ENCODE results near the gene GNG14. TPM values are rescaled to one million over a fixed set of nuclear protein-coding genes. Genes with fewer than 3 reads are reported as not detected.

Gene GNG14
- total RNA-seq, 4 donors from 2014 or later: not detected

- no peaks in the 10 kb centered on the region for H3K27me3 ChIP-seq
- no peak for TF ChIP-seq POLR2A (IDR thresholded peaks at IDR 0.05)
- no peak for TF ChIP-seq POLR2AphosphoS5 (IDR thresholded peaks at IDR 0.05)
- no peak for TF ChIP-seq EP300 (IDR thresholded peaks at IDR 0.05)
- no peak for TF ChIP-seq CTCF (IDR thresholded peaks at IDR 0.05)
- H3K9me3 ChIP-seq: no peaks in the 10 kb centered on the region
- DNase-seq (ENCODE audit: low spot score in 2 of 2): no peak
- no peak overlapping the region for H3K4me3 ChIP-seq
- H3K36me3 ChIP-seq: peaks cover 99% of the 10 kb centered on the region
- no peaks in the 10 kb centered on the region for H3K4me1 ChIP-seq
- 97% methylated on average over 12 of the region's 13 CpGs for WGBS
- H3K27ac ChIP-seq: no peak overlapping the region
These were observed 17.4 kb downstream of the GNG14 start for GRCh38 chr19:12705169-12705568.

- Histone ChIP-seq H3K27me3 (no peaks in the 10 kb centered on the region), H3K9me3 (no peaks in the 10 kb centered on the region), H3K27ac (no peak overlapping the region), H3K36me3 (peaks cover 99% of the 10 kb centered on the region), H3K4me1 (no peaks in the 10 kb centered on the region), H3K4me3 (no peak overlapping the region)
- no peak for TF ChIP-seq POLR2A (IDR thresholded peaks at IDR 0.05)
- no peak for TF ChIP-seq CTCF (IDR thresholded peaks at IDR 0.05)
- no peak for TF ChIP-seq EP300 (IDR thresholded peaks at IDR 0.05)
- TF ChIP-seq POLR2AphosphoS5 (IDR thresholded peaks at IDR 0.05): no peak
- WGBS: 92% methylated on average over 17 of the region's 29 CpGs
- no peak for DNase-seq (ENCODE audit: low spot score in 2 of 2)
These were observed 18.0 kb downstream of the GNG14 start for GRCh38 chr19:12705654-12706331.

- Histone ChIP-seq H3K4me1 (no peaks in the 10 kb centered on the region), H3K36me3 (peaks cover 99% of the 10 kb centered on the region), H3K9me3 (no peaks in the 10 kb centered on the region), H3K27ac (no peak overlapping the region), H3K4me3 (no peak overlapping the region), H3K27me3 (no peaks in the 10 kb centered on the region)
- DNase-seq (ENCODE audit: low spot score in 2 of 2): no peak
- TF ChIP-seq POLR2A (IDR thresholded peaks at IDR 0.05) (no peak), CTCF (IDR thresholded peaks at IDR 0.05) (no peak), EP300 (IDR thresholded peaks at IDR 0.05) (no peak), POLR2AphosphoS5 (IDR thresholded peaks at IDR 0.05) (no peak)
- 96% methylated on average over 11 of the region's 13 CpGs for WGBS
These were observed 18.5 kb downstream of the GNG14 start for GRCh38 chr19:12706332-12706718.

- no peak for TF ChIP-seq EP300 (IDR thresholded peaks at IDR 0.05)
- no peak for TF ChIP-seq CTCF (IDR thresholded peaks at IDR 0.05)
- TF ChIP-seq POLR2AphosphoS5 (IDR thresholded peaks at IDR 0.05): no peak
- TF ChIP-seq POLR2A (IDR thresholded peaks at IDR 0.05): no peak
- Histone ChIP-seq H3K27ac (no peak overlapping the region), H3K4me3 (no peak overlapping the region), H3K4me1 (no peaks in the 10 kb centered on the region), H3K27me3 (no peaks in the 10 kb centered on the region), H3K9me3 (no peaks in the 10 kb centered on the region), H3K36me3 (peaks cover 95% of the 10 kb centered on the region)
- DNase-seq (ENCODE audit: low spot score in 2 of 2): no peak
- WGBS: 98% methylated on average over 8 of the region's 8 CpGs
These were observed 20.8 kb downstream of the GNG14 start for GRCh38 chr19:12708641-12709040.

- H3K4me3 ChIP-seq: no peak overlapping the region
- WGBS: 97% methylated on average over 14 of the region's 17 CpGs
- H3K27ac ChIP-seq: no peak overlapping the region
- H3K9me3 ChIP-seq: no peaks in the 10 kb centered on the region
- DNase-seq (ENCODE audit: low spot score in 2 of 2): no peak
- no peaks in the 10 kb centered on the region for H3K27me3 ChIP-seq
- H3K4me1 ChIP-seq: no peaks in the 10 kb centered on the region
- H3K36me3 ChIP-seq: peaks cover 95% of the 10 kb centered on the region
- TF ChIP-seq POLR2AphosphoS5 (IDR thresholded peaks at IDR 0.05): no peak
- no peak for TF ChIP-seq EP300 (IDR thresholded peaks at IDR 0.05)
- TF ChIP-seq CTCF (IDR thresholded peaks at IDR 0.05): no peak
- no peak for TF ChIP-seq POLR2A (IDR thresholded peaks at IDR 0.05)
These were observed 23.4 kb downstream of the GNG14 start for GRCh38 chr19:12711187-12711586.
